ENCODE measurements around the gene ANXA2. TPM values are rescaled to one million over a fixed set of nuclear protein-coding genes. Genes with fewer than 3 reads are reported as not detected.
A peak's percentile ranks its signal among the peaks of the same experiment; 100 is the strongest.
"Not testable (repeated sequence)": the region's sequence is repeated elsewhere in the genome, so short reads cannot be mapped to it uniquely, and the experiment has no call there.

The ANXA2 gene
- total and polyA plus RNA-seq, 3 experiments from 2014 or later, result 212 to 471 (median 219) TPM

GRCh38 chr15:60343221-60343970, 54.4 kb downstream of the ANXA2 start:
- Histone ChIP-seq H3K4me3 (ENCODE audit: low read length) (no peak overlapping the region), H3K27ac (ENCODE audit: low read depth, low read length) (no peak overlapping the region), H3K36me3 (ENCODE audit: insufficient read depth, low read length) (peaks cover 23% of the 10 kb centered on the region), H3K4me1 (ENCODE audit: insufficient read depth, low read length) (no peaks in the 10 kb centered on the region), H3K27me3 (ENCODE audit: insufficient read depth, low read length, poor library complexity, severe bottlenecking) (no peaks in the 10 kb centered on the region), H3K9me3 (ENCODE audit: low read length) (no peaks in the 10 kb centered on the region)
- Mint-ChIP-seq H3K36me3 (peaks cover 0 to 33% (median 20%) of the 10 kb centered on the region in 3 donors), H3K4me1 (no peaks in the 10 kb centered on the region), H3K27me3 (peaks cover 0 to under 1% of the 10 kb centered on the region in 2 donors), H3K4me3 (no peak overlapping the region), H3K9me3 (no peaks in the 10 kb centered on the region), H3K27ac (peak overlapping the region in 3 of 8 donors; percentile 68 to 80 (median 78))
- ChIA-PET POLR2A (no interaction called here), CTCF (interaction anchor here (1.0 kb wide), 1 partner anchor 88 kb away, joined by 3 read pairs; no protein-coding TSS in a partner anchor)
- no peak for DNase-seq

GRCh38 chr15:60340207-60340921, 57.4 kb downstream of the ANXA2 start:
- Mint-ChIP-seq H3K27me3 (peaks cover 0 to 2% of the 10 kb centered on the region in 2 donors), H3K4me1 (no peaks in the 10 kb centered on the region), H3K36me3 (peaks cover 0 to 5% (median 0%) of the 10 kb centered on the region in 3 donors), H3K27ac (peak overlapping the region in 1 of 8 donors; percentile 5), H3K4me3 (no peak overlapping the region), H3K9me3 (no peaks in the 10 kb centered on the region)
- peaks cover under 1% of the 10 kb centered on the region for H3K36me3 ChIP-seq (ENCODE audit: insufficient read depth, low read length)
- H3K4me3 ChIP-seq (ENCODE audit: low read length), result no peak overlapping the region
- ChIA-PET CTCF (no interaction called here), POLR2A (no interaction called here)
- H3K27ac ChIP-seq (ENCODE audit: low read depth, low read length), result no peak overlapping the region
- no peak for DNase-seq
- H3K9me3 ChIP-seq (ENCODE audit: low read length), result no peaks in the 10 kb centered on the region
- no peaks in the 10 kb centered on the region for H3K27me3 ChIP-seq (ENCODE audit: insufficient read depth, low read length, poor library complexity, severe bottlenecking)
- no peaks in the 10 kb centered on the region for H3K4me1 ChIP-seq (ENCODE audit: insufficient read depth, low read length)

DNA sequence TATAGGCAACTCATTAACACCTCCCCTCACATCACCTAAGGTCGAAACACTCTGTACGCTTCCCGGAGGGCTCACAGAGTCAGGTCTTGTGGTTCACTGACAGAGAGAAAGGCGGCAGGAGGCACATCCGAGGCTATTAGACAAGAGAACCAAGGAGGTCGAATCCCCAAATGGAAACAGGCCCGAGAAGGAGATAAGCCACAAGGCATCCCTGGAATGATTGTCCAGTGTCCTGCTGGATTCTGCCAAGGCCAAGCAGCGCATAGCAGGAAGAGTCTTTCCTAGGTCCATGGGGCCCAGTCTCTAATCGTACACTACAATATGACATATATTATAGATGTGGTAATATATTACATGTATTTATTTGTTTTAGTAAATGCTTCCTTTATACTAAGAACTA, 58.5 kb downstream of the ANXA2 start:
- Mint-ChIP-seq H3K36me3 (no peaks in the 10 kb centered on the region), H3K9me3 (no peaks in the 10 kb centered on the region), H3K4me3 (no peak overlapping the region), H3K27me3 (peaks cover 2 to 5% of the 10 kb centered on the region in 2 donors), H3K4me1 (no peaks in the 10 kb centered on the region), H3K27ac (no peak overlapping the region)
- no peak for DNase-seq
- no peaks in the 10 kb centered on the region for H3K27me3 ChIP-seq (ENCODE audit: insufficient read depth, low read length, poor library complexity, severe bottlenecking)
- POLR2A ChIA-PET, result no interaction called here
- no peaks in the 10 kb centered on the region for H3K9me3 ChIP-seq (ENCODE audit: low read length)
- no peak overlapping the region for H3K4me3 ChIP-seq (ENCODE audit: low read length)
- no peaks in the 10 kb centered on the region for H3K4me1 ChIP-seq (ENCODE audit: insufficient read depth, low read length)
- no peaks in the 10 kb centered on the region for H3K36me3 ChIP-seq (ENCODE audit: insufficient read depth, low read length)
- no peak overlapping the region for H3K27ac ChIP-seq (ENCODE audit: low read depth, low read length)
- CTCF ChIA-PET, result no interaction called here

GRCh38 chr15:60338810-60339209, 59.0 kb downstream of the ANXA2 start:
- Histone ChIP-seq H3K4me1 (ENCODE audit: insufficient read depth, low read length) (no peaks in the 10 kb centered on the region), H3K9me3 (ENCODE audit: low read length) (no peaks in the 10 kb centered on the region), H3K27ac (ENCODE audit: low read depth, low read length) (no peak overlapping the region), H3K27me3 (ENCODE audit: insufficient read depth, low read length, poor library complexity, severe bottlenecking) (no peaks in the 10 kb centered on the region), H3K4me3 (ENCODE audit: low read length) (no peak overlapping the region), H3K36me3 (ENCODE audit: insufficient read depth, low read length) (no peaks in the 10 kb centered on the region)
- no peaks in the 10 kb centered on the region for H3K4me1 Mint-ChIP-seq
- no peak overlapping the region for H3K4me3 Mint-ChIP-seq
- no peaks in the 10 kb centered on the region for H3K36me3 Mint-ChIP-seq
- POLR2A ChIA-PET, result no interaction called here
- CTCF ChIA-PET, result no interaction called here
- peaks cover 2 to 9% of the 10 kb centered on the region in 2 donors for H3K27me3 Mint-ChIP-seq
- H3K27ac Mint-ChIP-seq, result no peak overlapping the region
- H3K9me3 Mint-ChIP-seq, result no peaks in the 10 kb centered on the region
- DNase-seq, result no peak

DNA sequence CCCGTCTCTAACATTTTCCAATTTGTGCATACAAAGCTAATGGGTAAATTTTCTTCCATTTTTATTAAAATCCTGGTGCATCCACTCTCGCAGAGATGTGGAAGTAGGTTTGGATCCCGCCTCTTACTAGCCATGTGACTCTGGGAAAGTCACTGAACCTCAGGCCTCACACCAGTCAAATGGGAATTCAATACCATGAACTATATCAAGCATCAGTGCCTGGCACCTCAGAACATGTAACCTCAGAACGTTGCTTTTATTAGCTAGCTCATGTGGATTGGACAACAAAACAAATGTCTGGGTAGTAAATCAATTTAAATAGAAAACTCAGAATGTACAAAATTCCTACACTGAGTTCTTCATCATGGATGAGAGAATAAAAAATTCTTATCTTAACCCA, 60.7 kb downstream of the ANXA2 start:
- Mint-ChIP-seq H3K36me3 (no peaks in the 10 kb centered on the region), H3K9me3 (no peaks in the 10 kb centered on the region), H3K27me3 (peaks cover 4 to 16% of the 10 kb centered on the region in 2 donors), H3K4me1 (no peaks in the 10 kb centered on the region), H3K4me3 (no peak overlapping the region), H3K27ac (no peak overlapping the region)
- Histone ChIP-seq H3K27ac (ENCODE audit: low read depth, low read length) (no peak overlapping the region), H3K36me3 (ENCODE audit: insufficient read depth, low read length) (no peaks in the 10 kb centered on the region), H3K4me3 (ENCODE audit: low read length) (no peak overlapping the region), H3K4me1 (ENCODE audit: insufficient read depth, low read length) (no peaks in the 10 kb centered on the region), H3K9me3 (ENCODE audit: low read length) (no peaks in the 10 kb centered on the region), H3K27me3 (ENCODE audit: insufficient read depth, low read length, poor library complexity, severe bottlenecking) (no peaks in the 10 kb centered on the region)
- no peak for DNase-seq
- ChIA-PET POLR2A (no interaction called here), CTCF (interaction anchor here (1.3 kb wide), 1 partner anchor 9 kb away, joined by 3 read pairs; no protein-coding TSS in a partner anchor)

DNA sequence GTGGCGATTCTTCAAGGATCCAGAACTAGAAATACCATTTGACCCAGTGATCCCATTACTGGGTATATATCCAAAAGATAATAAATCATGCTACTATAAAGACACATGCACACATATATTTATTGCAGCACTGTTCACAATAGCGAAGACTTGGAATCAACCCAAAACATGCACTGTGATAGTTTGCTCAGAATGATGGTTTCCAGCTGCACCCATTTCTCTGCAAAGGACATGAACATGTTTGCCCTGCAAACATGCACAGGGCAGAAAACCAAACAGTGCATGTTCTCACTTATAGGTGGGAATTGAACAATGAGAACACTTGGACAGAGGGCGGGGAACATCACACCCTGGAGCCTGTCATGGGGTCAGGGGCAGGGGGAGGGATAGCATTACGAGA, 62.5 kb downstream of the ANXA2 start:
- CTCF ChIA-PET; H3K27me3 ChIP-seq (ENCODE audit: insufficient read depth, low read length, poor library complexity, severe bottlenecking); H3K36me3 ChIP-seq (ENCODE audit: insufficient read depth, low read length); H3K4me1 Mint-ChIP-seq; POLR2A ChIA-PET; H3K27ac ChIP-seq (ENCODE audit: low read depth, low read length); H3K9me3 Mint-ChIP-seq; H3K4me3 Mint-ChIP-seq; H3K4me1 ChIP-seq (ENCODE audit: insufficient read depth, low read length); H3K36me3 Mint-ChIP-seq; H3K9me3 ChIP-seq (ENCODE audit: low read length); H3K27ac Mint-ChIP-seq; H3K4me3 ChIP-seq (ENCODE audit: low read length); DNase-seq: not testable (repeated sequence)
- peaks cover 7 to 28% of the 10 kb centered on the region in 2 donors for H3K27me3 Mint-ChIP-seq

- Histone ChIP-seq H3K4me1 (ENCODE audit: insufficient read depth, low read length) (no peaks in the 10 kb centered on the region), H3K36me3 (ENCODE audit: insufficient read depth, low read length) (no peaks in the 10 kb centered on the region), H3K4me3 (ENCODE audit: low read length) (no peak overlapping the region), H3K27ac (ENCODE audit: low read depth, low read length) (no peak overlapping the region), H3K27me3 (ENCODE audit: insufficient read depth, low read length, poor library complexity, severe bottlenecking) (peaks cover 19% of the 10 kb centered on the region), H3K9me3 (ENCODE audit: low read length) (no peaks in the 10 kb centered on the region)
- Mint-ChIP-seq H3K4me1 (peaks cover 0 to 3% (median 0%) of the 10 kb centered on the region in 3 donors), H3K36me3 (no peaks in the 10 kb centered on the region), H3K27me3 (peaks cover 31 to 62% of the 10 kb centered on the region in 2 donors), H3K27ac (peak overlapping the region in 1 of 8 donors; percentile 81), H3K9me3 (peaks cover 0 to 2% (median 0%) of the 10 kb centered on the region in 5 donors), H3K4me3 (no peak overlapping the region)
- ChIA-PET CTCF (interaction anchor here (0.7 to 1.1 kb wide), 2 partner anchors 9 to 17 kb away, joined by 3 read pairs; no protein-coding TSS in a partner anchor), POLR2A (no interaction called here)
- DNase-seq, result peak in 2 of 5 donors; percentile 1 to 11
Measured at GRCh38 chr15:60328852-60329443, 68.8 kb downstream of the ANXA2 start.

All from CD8-positive, alpha-beta memory T cell (primary cell).